ENCODE measurements around the gene MTMR12. TPM values are rescaled to one million over a fixed set of nuclear protein-coding genes. Genes with fewer than 3 reads are reported as not detected.
A peak's percentile ranks its signal among the peaks of the same experiment; 100 is the strongest.

Gene MTMR12
- total and polyA plus RNA-seq, 2 of the 13 experiments (the other 11 are each of a cell fraction or from before 2014, with no cell fraction given): 23.4 to 36.6 TPM

DNA sequence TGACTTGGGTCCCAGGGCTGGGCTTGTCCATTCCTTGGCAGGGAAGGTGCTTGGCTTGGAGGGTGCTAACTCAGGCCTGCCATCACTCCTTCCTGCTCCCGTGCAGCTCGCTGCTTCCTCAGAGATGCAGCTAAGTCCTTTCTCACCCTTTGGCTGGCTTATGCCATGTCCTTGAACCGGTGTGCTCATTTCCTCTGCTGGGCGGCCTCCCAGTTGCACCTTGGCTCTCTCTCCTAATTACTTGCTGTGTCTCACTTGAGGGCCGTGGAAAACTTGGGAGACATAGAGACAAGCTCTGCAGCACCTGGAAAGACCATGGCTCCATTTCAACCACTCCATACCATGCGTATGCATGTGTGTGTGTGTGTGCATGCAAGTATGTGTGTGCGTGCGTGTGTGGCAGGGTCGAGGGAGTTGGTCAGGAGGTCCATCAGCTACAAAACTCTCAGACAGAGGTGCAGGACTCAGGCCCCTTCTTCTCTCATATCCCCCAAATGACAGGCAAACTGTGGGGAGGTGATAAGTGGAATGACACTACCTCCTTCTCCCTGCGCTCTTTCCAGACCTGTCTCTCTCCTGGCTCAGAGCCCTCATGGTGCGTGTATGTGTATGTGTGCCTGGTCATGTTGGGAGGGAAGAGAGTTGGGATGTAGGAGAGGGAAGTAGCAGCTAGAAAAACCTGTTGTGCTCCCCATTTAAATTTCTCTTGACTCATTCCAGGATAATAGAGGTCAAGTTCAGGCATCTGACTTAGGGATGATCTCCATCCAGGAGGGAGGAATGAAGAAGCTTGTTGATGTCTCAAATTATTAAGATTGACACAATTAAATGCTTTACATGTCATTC is 17.6 kb upstream of the MTMR12 start (continued):
- TF ChIP-seq, protein P1, sequence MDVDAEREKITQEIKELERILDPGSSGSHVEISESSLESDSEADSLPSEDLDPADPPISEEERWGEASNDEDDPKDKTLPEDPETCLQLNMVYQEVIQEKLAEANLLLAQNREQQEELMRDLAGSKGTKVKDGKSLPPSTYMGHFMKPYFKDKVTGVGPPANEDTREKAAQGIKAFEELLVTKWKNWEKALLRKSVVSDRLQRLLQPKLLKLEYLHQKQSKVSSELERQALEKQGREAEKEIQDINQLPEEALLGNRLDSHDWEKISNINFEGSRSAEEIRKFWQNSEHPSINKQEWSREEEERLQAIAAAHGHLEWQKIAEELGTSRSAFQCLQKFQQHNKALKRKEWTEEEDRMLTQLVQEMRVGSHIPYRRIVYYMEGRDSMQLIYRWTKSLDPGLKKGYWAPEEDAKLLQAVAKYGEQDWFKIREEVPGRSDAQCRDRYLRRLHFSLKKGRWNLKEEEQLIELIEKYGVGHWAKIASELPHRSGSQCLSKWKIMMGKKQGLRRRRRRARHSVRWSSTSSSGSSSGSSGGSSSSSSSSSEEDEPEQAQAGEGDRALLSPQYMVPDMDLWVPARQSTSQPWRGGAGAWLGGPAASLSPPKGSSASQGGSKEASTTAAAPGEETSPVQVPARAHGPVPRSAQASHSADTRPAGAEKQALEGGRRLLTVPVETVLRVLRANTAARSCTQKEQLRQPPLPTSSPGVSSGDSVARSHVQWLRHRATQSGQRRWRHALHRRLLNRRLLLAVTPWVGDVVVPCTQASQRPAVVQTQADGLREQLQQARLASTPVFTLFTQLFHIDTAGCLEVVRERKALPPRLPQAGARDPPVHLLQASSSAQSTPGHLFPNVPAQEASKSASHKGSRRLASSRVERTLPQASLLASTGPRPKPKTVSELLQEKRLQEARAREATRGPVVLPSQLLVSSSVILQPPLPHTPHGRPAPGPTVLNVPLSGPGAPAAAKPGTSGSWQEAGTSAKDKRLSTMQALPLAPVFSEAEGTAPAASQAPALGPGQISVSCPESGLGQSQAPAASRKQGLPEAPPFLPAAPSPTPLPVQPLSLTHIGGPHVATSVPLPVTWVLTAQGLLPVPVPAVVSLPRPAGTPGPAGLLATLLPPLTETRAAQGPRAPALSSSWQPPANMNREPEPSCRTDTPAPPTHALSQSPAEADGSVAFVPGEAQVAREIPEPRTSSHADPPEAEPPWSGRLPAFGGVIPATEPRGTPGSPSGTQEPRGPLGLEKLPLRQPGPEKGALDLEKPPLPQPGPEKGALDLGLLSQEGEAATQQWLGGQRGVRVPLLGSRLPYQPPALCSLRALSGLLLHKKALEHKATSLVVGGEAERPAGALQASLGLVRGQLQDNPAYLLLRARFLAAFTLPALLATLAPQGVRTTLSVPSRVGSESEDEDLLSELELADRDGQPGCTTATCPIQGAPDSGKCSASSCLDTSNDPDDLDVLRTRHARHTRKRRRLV (CRISPR knock-in tag; IDR thresholded peaks at IDR 0.05): no peak
- TF ChIP-seq MYNN (CRISPR knock-in tag; IDR thresholded peaks at IDR 0.05; ENCODE audit: low read depth) (no peak), U2AF1 (optimal IDR thresholded peaks at IDR 0.05; ENCODE audit: low read depth, low read length) (no peak), ZNF431 (CRISPR knock-in tag; IDR thresholded peaks at IDR 0.05; ENCODE audit: borderline replicate concordance, low read depth) (0 out of 2 replicates have a peak, but pooled peaks have one; percentile 56), KAT7 (CRISPR knock-in tag; IDR thresholded peaks at IDR 0.05; ENCODE audit: borderline replicate concordance) (no peak), ZNF605 (CRISPR knock-in tag; IDR thresholded peaks at IDR 0.05) (peak; percentile 3; the same call in 1 of the 2 replicates), ETV5 (CRISPR knock-in tag; IDR thresholded peaks at IDR 0.05; ENCODE audit: borderline replicate concordance) (peak; percentile 50; the same call in 1 of the 2 replicates), SRF (IDR thresholded peaks at IDR 0.05; ENCODE audit: low read depth, low read length) (no peak), EHMT2 (IDR thresholded peaks at IDR 0.05; ENCODE audit: borderline replicate concordance, low read depth, low read length) (no peak)
- TF ChIP-seq, protein P2, sequence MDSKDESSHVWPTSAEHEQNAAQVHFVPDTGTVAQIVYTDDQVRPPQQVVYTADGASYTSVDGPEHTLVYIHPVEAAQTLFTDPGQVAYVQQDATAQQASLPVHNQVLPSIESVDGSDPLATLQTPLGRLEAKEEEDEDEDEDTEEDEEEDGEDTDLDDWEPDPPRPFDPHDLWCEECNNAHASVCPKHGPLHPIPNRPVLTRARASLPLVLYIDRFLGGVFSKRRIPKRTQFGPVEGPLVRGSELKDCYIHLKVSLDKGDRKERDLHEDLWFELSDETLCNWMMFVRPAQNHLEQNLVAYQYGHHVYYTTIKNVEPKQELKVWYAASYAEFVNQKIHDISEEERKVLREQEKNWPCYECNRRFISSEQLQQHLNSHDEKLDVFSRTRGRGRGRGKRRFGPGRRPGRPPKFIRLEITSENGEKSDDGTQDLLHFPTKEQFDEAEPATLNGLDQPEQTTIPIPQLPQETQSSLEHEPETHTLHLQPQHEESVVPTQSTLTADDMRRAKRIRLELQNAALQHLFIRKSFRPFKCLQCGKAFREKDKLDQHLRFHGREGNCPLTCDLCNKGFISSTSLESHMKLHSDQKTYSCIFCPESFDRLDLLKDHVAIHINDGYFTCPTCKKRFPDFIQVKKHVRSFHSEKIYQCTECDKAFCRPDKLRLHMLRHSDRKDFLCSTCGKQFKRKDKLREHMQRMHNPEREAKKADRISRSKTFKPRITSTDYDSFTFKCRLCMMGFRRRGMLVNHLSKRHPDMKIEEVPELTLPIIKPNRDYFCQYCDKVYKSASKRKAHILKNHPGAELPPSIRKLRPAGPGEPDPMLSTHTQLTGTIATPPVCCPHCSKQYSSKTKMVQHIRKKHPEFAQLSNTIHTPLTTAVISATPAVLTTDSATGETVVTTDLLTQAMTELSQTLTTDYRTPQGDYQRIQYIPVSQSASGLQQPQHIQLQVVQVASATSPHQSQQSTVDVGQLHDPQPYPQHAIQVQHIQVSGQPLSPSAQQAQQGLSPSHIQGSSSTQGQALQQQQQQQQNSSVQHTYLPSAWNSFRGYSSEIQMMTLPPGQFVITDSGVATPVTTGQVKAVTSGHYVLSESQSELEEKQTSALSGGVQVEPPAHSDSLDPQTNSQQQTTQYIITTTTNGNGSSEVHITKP (CRISPR knock-in tag; IDR thresholded peaks at IDR 0.05; ENCODE audit: low read depth): no peak
- TF ChIP-seq, protein P3, sequence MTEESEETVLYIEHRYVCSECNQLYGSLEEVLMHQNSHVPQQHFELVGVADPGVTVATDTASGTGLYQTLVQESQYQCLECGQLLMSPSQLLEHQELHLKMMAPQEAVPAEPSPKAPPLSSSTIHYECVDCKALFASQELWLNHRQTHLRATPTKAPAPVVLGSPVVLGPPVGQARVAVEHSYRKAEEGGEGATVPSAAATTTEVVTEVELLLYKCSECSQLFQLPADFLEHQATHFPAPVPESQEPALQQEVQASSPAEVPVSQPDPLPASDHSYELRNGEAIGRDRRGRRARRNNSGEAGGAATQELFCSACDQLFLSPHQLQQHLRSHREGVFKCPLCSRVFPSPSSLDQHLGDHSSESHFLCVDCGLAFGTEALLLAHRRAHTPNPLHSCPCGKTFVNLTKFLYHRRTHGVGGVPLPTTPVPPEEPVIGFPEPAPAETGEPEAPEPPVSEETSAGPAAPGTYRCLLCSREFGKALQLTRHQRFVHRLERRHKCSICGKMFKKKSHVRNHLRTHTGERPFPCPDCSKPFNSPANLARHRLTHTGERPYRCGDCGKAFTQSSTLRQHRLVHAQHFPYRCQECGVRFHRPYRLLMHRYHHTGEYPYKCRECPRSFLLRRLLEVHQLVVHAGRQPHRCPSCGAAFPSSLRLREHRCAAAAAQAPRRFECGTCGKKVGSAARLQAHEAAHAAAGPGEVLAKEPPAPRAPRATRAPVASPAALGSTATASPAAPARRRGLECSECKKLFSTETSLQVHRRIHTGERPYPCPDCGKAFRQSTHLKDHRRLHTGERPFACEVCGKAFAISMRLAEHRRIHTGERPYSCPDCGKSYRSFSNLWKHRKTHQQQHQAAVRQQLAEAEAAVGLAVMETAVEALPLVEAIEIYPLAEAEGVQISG (CRISPR knock-in tag; IDR thresholded peaks at IDR 0.05): no peak; the same call in 1 of the 2 replicates
- TF ChIP-seq, protein P4, sequence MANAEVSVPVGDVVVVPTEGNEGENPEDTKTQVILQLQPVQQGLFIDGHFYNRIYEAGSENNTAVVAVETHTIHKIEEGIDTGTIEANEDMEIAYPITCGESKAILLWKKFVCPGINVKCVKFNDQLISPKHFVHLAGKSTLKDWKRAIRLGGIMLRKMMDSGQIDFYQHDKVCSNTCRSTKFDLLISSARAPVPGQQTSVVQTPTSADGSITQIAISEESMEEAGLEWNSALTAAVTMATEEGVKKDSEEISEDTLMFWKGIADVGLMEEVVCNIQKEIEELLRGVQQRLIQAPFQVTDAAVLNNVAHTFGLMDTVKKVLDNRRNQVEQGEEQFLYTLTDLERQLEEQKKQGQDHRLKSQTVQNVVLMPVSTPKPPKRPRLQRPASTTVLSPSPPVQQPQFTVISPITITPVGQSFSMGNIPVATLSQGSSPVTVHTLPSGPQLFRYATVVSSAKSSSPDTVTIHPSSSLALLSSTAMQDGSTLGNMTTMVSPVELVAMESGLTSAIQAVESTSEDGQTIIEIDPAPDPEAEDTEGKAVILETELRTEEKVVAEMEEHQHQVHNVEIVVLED (CRISPR knock-in tag; IDR thresholded peaks at IDR 0.05; ENCODE audit: borderline replicate concordance): no peak

All from HepG2 (cell line).